ENCODE results near the gene POU6F2.

- TF ChIP-seq EZH2 (IDR thresholded peaks at IDR 0.05; ENCODE audit: insufficient read depth, poor library complexity, severe bottlenecking) (no peak), EZH2phosphoT487 (IDR thresholded peaks at IDR 0.05; ENCODE audit: insufficient read depth, low read depth) (no peak)
Measured at GRCh38 chr7:39510864-39511354, 533.2 kb downstream of the POU6F2 start.
